Head of caudate nucleus (tissue), 42 donors: Measurements from ENCODE around the gene RPRD2.

Source experiments
- DNase-seq, 42 donors: peaks; one replicate each; pipeline versions ENCODE4 v3.0.0 to v3.0.0-alpha.2; 2020 to 2021; ENCODE audit warnings: mixed read lengths in 7 of 42
- intact Hi-C: fragments of 100-400 bp; cut with DNase I; formaldehyde crosslinking; loops from one replicate; pipeline ENCODE4 v1.15.0; 2022

The RPRD2 gene

DNA sequence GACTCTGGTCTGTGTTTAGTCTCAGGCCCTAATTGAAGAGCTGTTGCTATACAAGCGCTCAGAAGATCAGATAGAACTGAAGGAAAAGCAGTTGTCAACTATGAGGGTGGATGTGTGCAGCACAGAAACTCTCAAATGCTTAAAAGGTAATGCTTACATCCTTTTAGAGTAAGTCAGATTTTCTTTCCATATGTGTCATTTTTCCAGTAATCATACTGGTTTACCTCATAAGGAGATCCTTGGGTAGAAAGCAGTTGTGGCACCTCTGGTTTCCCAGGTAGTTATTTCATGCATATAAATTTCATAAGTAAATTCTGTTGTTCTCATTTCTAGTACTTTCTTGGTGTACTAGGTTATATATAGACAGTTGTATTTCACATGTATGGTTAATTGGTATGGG lies 80.3 kb downstream of the RPRD2 start:
- intact Hi-C loops = no loop called here
- no peak for DNase-seq

DNA sequence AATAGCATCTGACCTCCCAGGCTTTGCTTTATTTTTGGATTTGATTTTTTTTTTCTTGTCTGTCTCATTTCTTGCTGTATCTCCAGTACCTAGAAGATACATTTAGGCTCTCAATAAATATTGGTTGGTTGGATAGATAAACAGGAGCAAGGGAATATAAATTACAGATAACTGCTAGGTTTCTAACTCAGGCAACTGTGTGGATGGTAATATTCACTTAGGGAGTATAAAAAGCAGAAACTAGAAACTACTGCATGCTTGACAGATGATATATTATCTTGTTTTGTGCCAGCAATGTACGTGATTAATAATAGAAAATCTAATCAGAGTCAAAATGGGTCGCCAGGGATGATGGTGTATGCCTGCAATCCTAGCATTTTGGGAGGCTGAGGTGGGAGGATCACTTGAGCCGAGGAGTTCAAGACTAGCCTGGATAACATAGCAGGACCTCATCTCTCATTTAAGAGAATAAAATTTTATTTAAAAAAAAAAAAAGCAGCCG lies 92.2 kb downstream of the RPRD2 start:
- intact Hi-C loops = no loop called here
- no peak for DNase-seq

- intact Hi-C loops = no loop called here
- DNase-seq = peak in 39 of 42 donors; percentile 11 to 84 (median 51)
Measured at GRCh38 chr1:150464422-150464826, 100.5 kb downstream of the RPRD2 start.

GRCh38 chr1:150466964-150467363 lies 103.0 kb downstream of the RPRD2 start:
- intact Hi-C loops = no loop called here
- no peak for DNase-seq

DNA sequence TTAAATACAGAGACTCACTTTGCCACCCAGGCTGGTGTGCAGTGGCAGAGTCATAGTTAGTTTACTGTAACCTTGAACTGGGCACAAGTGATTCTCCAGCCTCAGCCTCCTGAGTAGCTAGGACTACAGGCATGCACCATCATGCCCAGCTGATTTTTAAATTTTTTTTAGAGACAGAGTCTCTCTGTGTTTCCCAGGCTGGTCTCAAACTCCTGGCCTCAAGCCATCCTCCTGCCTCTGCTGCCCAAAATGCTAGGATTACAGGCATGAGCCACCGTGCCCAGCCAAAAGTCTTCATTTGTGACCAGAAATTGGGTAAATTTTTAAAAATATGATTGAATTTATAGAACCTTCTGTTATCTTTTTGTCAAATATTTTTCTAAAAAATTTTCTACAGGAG lies 105.3 kb downstream of the RPRD2 start:
- intact Hi-C loops = no loop called here
- peak in 15 of 42 donors; percentile 4 to 58 (median 28) for DNase-seq

DNA sequence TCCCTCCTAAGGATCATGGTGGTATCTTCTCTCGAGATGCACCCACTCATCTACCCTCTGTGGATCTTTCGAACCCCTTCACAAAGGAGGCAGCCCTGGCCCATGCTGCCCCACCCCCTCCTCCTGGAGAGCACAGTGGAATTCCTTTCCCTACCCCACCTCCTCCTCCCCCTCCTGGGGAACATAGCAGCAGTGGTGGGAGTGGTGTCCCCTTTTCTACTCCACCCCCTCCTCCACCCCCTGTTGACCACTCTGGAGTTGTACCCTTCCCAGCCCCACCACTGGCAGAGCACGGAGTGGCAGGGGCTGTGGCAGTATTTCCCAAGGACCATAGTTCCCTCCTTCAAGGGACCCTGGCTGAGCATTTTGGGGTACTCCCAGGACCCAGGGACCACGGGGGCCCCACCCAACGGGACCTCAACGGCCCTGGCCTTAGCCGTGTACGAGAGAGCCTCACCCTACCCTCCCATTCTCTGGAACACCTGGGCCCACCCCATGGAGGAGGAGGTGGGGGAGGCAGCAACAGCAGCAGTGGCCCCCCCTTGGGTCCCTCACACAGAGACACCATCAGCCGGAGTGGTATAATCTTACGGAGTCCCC lies 108.8 kb downstream of the RPRD2 start:
- intact Hi-C loops = no loop called here
- DNase-seq = no peak

GRCh38 chr1:150473659-150474058 lies 109.7 kb downstream of the RPRD2 start:
- intact Hi-C loops = no loop called here
- peak in 3 of 42 donors; percentile 15 to 29 (median 19) for DNase-seq

- DNase-seq = no peak
- intact Hi-C loops = no loop called here
Measured at GRCh38 chr1:150474869-150475268, 110.9 kb downstream of the RPRD2 start.

GRCh38 chr1:150476754-150477153 lies 112.8 kb downstream of the RPRD2 start:
- DNase-seq = no peak
- intact Hi-C loops = no loop called here

GRCh38 chr1:150477320-150477719 lies 113.4 kb downstream of the RPRD2 start:
- no peak for DNase-seq
- intact Hi-C loops = no loop called here

GRCh38 chr1:150477733-150478132 lies 113.8 kb downstream of the RPRD2 start:
- intact Hi-C loops = no loop called here

GRCh38 chr1:150479370-150479769 lies 115.4 kb downstream of the RPRD2 start:
- DNase-seq = no peak
- intact Hi-C loops = no loop called here

More at GRCh38 chr1:150477733-150478132, 113.8 kb downstream of the RPRD2 start:
- no peak for DNase-seq

DNA sequence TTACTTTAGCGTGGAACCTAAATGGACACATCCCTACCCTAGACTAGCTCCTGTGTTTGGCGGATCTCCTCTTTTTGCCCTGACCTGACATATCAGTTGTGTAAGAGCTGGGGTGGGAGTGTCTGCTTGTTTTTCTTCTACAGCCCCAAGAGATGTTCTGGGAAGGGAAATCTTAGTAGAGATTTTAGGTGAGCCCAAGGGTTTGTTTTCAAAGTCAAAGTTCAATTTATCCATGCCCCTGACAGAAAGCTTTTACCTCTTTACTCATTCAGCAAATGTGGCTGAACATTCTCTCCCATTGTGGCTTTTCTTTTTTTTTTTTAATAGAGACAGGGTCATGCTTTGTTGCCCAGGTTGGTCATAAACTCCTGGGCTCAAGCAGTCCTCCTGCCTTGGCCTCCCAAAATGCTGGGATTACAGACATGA lies 116.0 kb downstream of the RPRD2 start:
- DNase-seq = no peak
- intact Hi-C loops = loop anchor here (10.0 kb wide), 1 partner anchor 55 kb away; no protein-coding TSS in a partner anchor

DNA sequence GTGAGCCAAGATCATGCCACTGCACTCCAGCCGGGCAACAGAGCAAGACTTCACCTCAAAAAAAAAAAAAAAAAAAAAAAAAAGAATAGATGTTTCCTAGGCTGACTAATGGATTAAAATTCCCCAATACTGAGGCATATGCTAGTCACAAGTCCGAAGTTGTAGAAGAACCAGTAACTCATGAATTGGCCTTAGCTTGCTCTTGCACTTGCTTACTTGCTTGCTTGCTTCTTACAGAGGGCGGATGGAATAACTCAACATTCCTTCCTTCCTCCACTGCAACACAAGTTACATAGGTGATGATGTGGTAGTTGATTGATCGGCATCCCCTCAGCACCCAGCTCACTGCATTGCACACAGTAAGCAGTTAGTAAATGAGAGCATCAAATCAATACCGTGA lies 120.5 kb downstream of the RPRD2 start:
- intact Hi-C loops = loop anchor here (10.0 kb wide), 1 partner anchor 50 kb away; no protein-coding TSS in a partner anchor

GRCh38 chr1:150484861-150485260 lies 120.9 kb downstream of the RPRD2 start:
- no peak for DNase-seq
- intact Hi-C loops = loop anchor here (10.0 kb wide), 1 partner anchor 50 kb away; no protein-coding TSS in a partner anchor

More for the DNA sequence above, 120.5 kb downstream of the RPRD2 start:
- peak in 1 of 42 donors; percentile 3 for DNase-seq

GRCh38 chr1:150486966-150487762 lies 123.2 kb downstream of the RPRD2 start, which contains the start of gene TARS2:
TARS2 (plus strand) TSS chr1:150487419; CDS start chr1:150487451, 32 bp downstream.
- peak; percentile 69 to 98 (median 94) for DNase-seq
- intact Hi-C loops = loop anchor here (10.0 kb wide), 1 partner anchor 48 kb away; no protein-coding TSS in a partner anchor

- intact Hi-C loops = loop anchor here (10.0 kb wide), 1 partner anchor 47 kb away; no protein-coding TSS in a partner anchor
- peak in 2 of 42 donors; percentile 8 to 36 for DNase-seq
Measured at GRCh38 chr1:150487763-150488115, 123.8 kb downstream of the RPRD2 start.

DNA sequence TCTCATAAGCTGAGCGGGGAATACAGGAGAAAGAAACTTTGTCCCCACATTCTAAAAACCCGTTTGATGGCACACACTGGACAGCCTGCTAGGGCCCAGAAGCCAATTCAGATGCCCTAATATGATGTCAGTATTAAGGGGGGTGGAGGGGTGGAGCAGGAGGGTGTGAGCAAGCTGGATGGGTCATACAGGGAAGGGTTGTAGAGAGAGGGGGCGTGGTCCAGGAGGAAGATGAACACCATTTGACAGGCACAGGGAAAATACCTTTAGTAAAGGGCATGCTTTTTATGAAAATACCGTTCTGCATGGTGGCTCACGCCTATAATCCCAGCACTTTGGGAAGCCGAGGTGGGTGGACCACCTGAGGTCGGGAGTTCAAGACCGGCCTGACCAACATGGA lies 129.2 kb downstream of the RPRD2 start:
- no peak for DNase-seq
- intact Hi-C loops = no loop called here

DNA sequence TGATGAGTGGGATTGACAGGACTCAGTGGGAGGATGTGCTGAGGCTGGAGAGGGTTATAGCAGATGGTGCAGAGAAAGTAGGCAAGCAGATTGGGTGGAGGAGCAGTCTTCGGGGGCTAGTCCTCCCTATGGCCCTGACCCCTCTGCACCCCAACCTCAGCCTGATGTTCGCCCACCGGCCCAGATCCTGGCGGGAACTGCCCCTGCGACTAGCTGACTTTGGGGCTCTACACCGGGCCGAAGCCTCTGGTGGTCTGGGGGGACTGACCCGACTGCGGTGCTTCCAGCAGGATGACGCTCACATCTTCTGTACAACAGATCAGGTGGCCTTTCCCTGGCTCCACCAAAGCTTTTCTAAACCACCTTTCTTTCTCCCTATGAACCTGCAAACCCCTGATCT lies 134.4 kb downstream of the RPRD2 start:
- DNase-seq = no peak
- intact Hi-C loops = no loop called here

GRCh38 chr1:150505431-150505830 lies 141.5 kb downstream of the RPRD2 start:
- intact Hi-C loops = no loop called here
- no peak for DNase-seq
